Measurements from ENCODE around the gene EHMT1. TPM values are rescaled to one million over a fixed set of nuclear protein-coding genes. Genes with fewer than 3 reads are reported as not detected.

The EHMT1 gene
- total and polyA plus RNA-seq, 2 of the 13 experiments (the other 11 are each of a cell fraction or from before 2014, with no cell fraction given), result 23.0 to 27.1 TPM

GRCh38 chr9:137664676-137665075, 45.9 kb downstream of the EHMT1 start (continued):
- TF ChIP-seq ARID4A (CRISPR knock-in tag; IDR thresholded peaks at IDR 0.05; ENCODE audit: borderline replicate concordance), result peak; percentile 51; the same call in 1 of the 2 replicates
- no peak for TF ChIP-seq LCORL (IDR thresholded peaks at IDR 0.05)
- peak; percentile 51; the same call in 1 of the 2 replicates for TF ChIP-seq LCORL (CRISPR knock-in tag; IDR thresholded peaks at IDR 0.05)
- TF ChIP-seq ZNF644 (CRISPR knock-in tag; IDR thresholded peaks at IDR 0.05; ENCODE audit: low read depth), result 0 out of 2 replicates have a peak, but pooled peaks have one; percentile 28
- TF ChIP-seq FOXO1 (CRISPR knock-in tag; IDR thresholded peaks at IDR 0.05), result peak; percentile 24; the same call in 1 of the 2 replicates
- TF ChIP-seq ZFP91 (CRISPR knock-in tag; IDR thresholded peaks at IDR 0.05; ENCODE audit: borderline replicate concordance), result peak; percentile 81
- no peak for TF ChIP-seq TARDBP (CRISPR knock-in tag; IDR thresholded peaks at IDR 0.05)
- no peak for TF ChIP-seq SMAD3 (CRISPR knock-in tag; IDR thresholded peaks at IDR 0.05)
- TF ChIP-seq SRY (CRISPR knock-in tag; IDR thresholded peaks at IDR 0.05), result no peak
- TF ChIP-seq ZNF335 (CRISPR knock-in tag; IDR thresholded peaks at IDR 0.05), result no peak
- TF ChIP-seq SOX13 (IDR thresholded peaks at IDR 0.05), result no peak
- TF ChIP-seq SOX13 (CRISPR knock-in tag; conservative IDR thresholded peaks at IDR 0.05 in 1 of 2, IDR thresholded peaks at IDR 0.05 in 1 of 2), result peak in 1 of 2 experiments; percentile 62; a peak in 2 of 4 replicates
- TF ChIP-seq FOXP1 (IDR thresholded peaks at IDR 0.05), result no peak
- TF ChIP-seq FOXP1 (CRISPR knock-in tag; IDR thresholded peaks at IDR 0.05), result peak; percentile 73
- TF ChIP-seq ARID5B (CRISPR knock-in tag; IDR thresholded peaks at IDR 0.05), result peak; percentile 64
- no peak for TF ChIP-seq ZSCAN22 (CRISPR knock-in tag; IDR thresholded peaks at IDR 0.05)
- TF ChIP-seq ZNF761 (CRISPR knock-in tag; conservative IDR thresholded peaks at IDR 0.05), result no peak

Measured in HepG2 (cell line).